HG02981 (cell line): Measurements from ENCODE around the gene FAHD1.
"Not testable (repeated sequence)": the region's sequence is repeated elsewhere in the genome, so short reads cannot be mapped to it uniquely, and the experiment has no call there.

Experiments
- ATAC-seq: cut with Tn5 transposase; IDR thresholded peaks from one replicate; pipeline ENCODE4 v1.9.1; 2021; ENCODE audit warnings: mild to moderate bottlenecking, moderate library complexity; ENCODE audit not compliant: unreplicated experiment

The FAHD1 gene

GRCh38 chr16:1834096-1834495, 7.1 kb downstream of the FAHD1 start:
- ATAC-seq = no peak

- ATAC-seq = no peak
Observed at GRCh38 chr16:1839554-1839953, 12.5 kb downstream of the FAHD1 start.

GRCh38 chr16:1845985-1846384, 19.0 kb downstream of the FAHD1 start:
- ATAC-seq = no peak

GRCh38 chr16:1846416-1846815, 19.4 kb downstream of the FAHD1 start:
- ATAC-seq = no peak

- ATAC-seq = no peak
Observed at GRCh38 chr16:1850981-1851380, 24.0 kb downstream of the FAHD1 start.

- no peak for ATAC-seq
Observed at GRCh38 chr16:1851793-1852192, 24.8 kb downstream of the FAHD1 start.

GRCh38 chr16:1857433-1858097, 30.6 kb downstream of the FAHD1 start:
- no peak for ATAC-seq

- no peak for ATAC-seq
Observed at GRCh38 chr16:1858189-1858865, 31.3 kb downstream of the FAHD1 start.

- no peak for ATAC-seq
Observed at GRCh38 chr16:1859650-1860049, 32.6 kb downstream of the FAHD1 start.

- no peak for ATAC-seq
Observed at GRCh38 chr16:1861730-1862129, 34.7 kb downstream of the FAHD1 start.

- no peak for ATAC-seq
Observed at GRCh38 chr16:1862394-1862793, 35.4 kb downstream of the FAHD1 start.

- ATAC-seq = no peak
Observed at GRCh38 chr16:1863681-1864460, 36.9 kb downstream of the FAHD1 start.

- ATAC-seq = no peak
Observed at GRCh38 chr16:1865902-1866690, 39.1 kb downstream of the FAHD1 start.

GRCh38 chr16:1870365-1871082, 43.5 kb downstream of the FAHD1 start:
- ATAC-seq = no peak

GRCh38 chr16:1871974-1872635, 45.1 kb downstream of the FAHD1 start, which contains the start of gene MEIOB:
TSS of gene MEIOB (minus strand) at chr16:1872164. CDS start at chr16:1868175, 3,989 bp downstream.
- no peak for ATAC-seq

- ATAC-seq = no peak
Observed at GRCh38 chr16:1874854-1875253, 47.8 kb downstream of the FAHD1 start.

GRCh38 chr16:1876066-1876465, 49.1 kb downstream of the FAHD1 start:
- ATAC-seq = not testable (repeated sequence)

GRCh38 chr16:1876468-1876867, 49.5 kb downstream of the FAHD1 start:
- no peak for ATAC-seq

GRCh38 chr16:1877089-1877488, 50.1 kb downstream of the FAHD1 start:
- ATAC-seq = no peak

- ATAC-seq = no peak
Observed at GRCh38 chr16:1877804-1878203, 50.8 kb downstream of the FAHD1 start.
